ENCODE data around the gene IER2. TPM values are rescaled to one million over a fixed set of nuclear protein-coding genes. Genes with fewer than 3 reads are reported as not detected.

The IER2 gene
- polyA plus RNA-seq, 1 experiment = 18.2 TPM

DNA sequence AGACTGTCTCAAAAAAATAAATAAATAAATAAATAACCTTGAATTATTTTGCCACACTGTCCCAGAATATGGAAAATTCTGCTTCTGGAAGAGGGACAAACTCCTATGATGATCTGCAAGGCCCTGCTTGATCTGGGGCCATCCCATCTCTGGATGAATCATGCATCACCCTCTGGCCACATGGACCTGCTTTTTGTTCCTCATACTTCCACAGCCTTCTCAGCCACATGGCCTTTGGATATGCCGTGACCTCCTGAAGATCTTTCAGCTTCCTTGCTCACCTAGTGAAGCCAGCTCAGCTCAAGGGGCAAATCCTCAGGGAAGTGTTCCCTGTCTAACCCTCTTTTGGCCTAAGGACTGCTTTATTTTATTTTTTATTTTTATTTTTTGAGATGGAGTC lies 10.3 kb downstream of the IER2 start:
- CTCF ChIA-PET = interaction anchor here (1.2 kb wide), 1 partner anchor 117 kb away, joined by 3 read pairs; no protein-coding TSS in a partner anchor
- TF ChIP-seq, protein P1, sequence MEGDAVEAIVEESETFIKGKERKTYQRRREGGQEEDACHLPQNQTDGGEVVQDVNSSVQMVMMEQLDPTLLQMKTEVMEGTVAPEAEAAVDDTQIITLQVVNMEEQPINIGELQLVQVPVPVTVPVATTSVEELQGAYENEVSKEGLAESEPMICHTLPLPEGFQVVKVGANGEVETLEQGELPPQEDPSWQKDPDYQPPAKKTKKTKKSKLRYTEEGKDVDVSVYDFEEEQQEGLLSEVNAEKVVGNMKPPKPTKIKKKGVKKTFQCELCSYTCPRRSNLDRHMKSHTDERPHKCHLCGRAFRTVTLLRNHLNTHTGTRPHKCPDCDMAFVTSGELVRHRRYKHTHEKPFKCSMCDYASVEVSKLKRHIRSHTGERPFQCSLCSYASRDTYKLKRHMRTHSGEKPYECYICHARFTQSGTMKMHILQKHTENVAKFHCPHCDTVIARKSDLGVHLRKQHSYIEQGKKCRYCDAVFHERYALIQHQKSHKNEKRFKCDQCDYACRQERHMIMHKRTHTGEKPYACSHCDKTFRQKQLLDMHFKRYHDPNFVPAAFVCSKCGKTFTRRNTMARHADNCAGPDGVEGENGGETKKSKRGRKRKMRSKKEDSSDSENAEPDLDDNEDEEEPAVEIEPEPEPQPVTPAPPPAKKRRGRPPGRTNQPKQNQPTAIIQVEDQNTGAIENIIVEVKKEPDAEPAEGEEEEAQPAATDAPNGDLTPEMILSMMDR (IDR thresholded peaks at IDR 0.05; ENCODE audit: insufficient read depth, low read depth, low read length) = no peak
- POLR2A ChIA-PET = interaction anchor here (0.6 kb wide), 1 partner anchor 8 kb away, joined by 3 read pairs; no protein-coding TSS in a partner anchor
- no peak overlapping the region for H3K4me3 ChIP-seq (ENCODE audit: low read depth, low read length)
- no peaks in the 10 kb centered on the region for H3K27me3 ChIP-seq (ENCODE audit: control insufficient read depth, insufficient read depth, low read length)
- no peak for DNase-seq (ENCODE audit: low read depth)
- H3K36me3 ChIP-seq (ENCODE audit: control insufficient read depth, insufficient read depth, low read length) = no peaks in the 10 kb centered on the region

DNA sequence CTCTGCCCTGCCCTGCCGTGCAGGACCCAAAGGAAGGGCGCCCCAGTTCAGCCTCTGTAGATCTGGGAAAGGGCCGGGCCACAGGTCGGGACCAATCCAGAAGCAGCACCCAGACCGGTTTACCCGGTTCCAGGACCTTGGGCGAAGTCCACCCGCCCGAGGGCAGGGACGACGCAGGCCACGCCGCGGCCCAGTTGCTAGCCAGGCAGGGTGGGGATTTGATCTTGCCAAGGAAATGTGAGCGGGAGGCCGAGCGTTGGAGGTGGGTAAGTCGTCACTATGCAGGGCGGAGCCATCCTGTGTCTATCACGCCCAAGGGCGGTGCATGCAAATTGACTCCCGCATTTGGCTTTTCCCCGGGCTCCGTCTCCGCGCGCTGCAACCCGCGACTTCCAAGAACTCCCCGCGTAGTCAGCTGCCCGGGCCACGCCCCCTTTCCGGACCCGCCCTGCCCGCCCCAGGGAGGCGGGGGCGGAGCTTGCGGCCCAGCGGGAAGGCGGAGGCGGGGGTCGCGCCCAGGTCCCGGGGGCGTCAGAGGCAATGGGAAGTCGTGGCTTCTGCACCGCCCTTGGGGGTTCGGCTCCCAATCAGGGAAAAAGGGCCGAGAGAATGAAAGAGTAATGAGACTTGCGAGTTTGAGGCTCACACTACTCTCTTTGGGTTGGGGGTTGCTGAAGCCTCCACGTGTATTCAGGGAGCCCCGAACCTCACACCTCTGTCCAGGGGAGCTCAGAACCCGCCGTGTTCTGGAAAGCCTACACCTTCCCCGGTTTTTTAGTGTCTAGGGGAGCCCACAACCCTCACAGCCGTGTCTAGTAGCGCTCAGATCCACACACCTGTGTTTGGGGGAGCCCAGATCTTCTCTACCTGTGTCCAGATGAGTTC lies 12.8 kb downstream of the IER2 start:
- POLR2A ChIA-PET = no interaction called here
- CTCF ChIA-PET = interaction anchor here (0.7 to 2.1 kb wide), 9 partner anchors 8 to 1742 kb away, joined by 3 to 6 read pairs (median 3); no protein-coding TSS in a partner anchor

DNA sequence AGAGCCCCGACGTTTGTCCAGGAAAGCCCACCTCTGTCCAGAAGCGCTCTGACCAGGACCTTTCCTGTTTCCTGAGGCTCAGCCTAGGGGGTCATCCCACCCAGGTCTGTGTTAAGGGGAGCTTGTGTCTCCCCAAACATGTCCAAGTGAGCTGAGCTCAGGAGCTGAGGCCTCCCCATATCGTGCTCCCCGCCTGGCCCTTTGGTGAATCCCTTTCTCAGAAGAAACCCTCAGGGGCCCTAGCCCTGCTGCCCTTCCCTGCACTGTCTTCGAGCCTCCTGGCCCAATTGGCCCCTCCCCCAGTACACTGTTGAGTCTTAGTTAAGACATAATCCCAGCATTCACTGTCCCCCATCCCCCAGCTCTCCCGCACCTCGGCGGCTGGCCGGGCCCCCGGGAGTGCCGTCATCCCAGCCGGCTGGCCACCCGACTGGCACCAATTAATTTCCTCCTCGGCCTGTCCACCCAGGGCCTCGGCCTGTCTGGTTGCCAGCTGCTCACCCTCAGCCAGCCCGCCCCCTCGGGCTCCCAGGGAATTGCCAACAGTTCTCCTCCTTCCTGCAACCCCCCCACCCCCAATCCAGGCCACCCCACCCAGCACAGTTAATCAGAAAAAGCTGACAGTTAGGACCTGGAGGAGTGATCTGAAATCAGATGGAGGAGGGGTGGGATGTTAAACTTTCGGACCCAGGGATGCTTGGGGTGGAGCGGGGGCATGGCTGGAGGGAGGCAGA lies 13.6 kb downstream of the IER2 start:
- H3K27me3 ChIP-seq (ENCODE audit: control insufficient read depth, insufficient read depth, low read length) = no peaks in the 10 kb centered on the region
- ChIA-PET CTCF (interaction anchor here (0.6 to 2.1 kb wide), 5 partner anchors 9 to 198 kb away, joined by 3 to 6 read pairs (median 3); partner anchors contain the start of genes IER2 and STX10), POLR2A (interaction anchor here (0.6 to 0.9 kb wide), 2 partner anchors 9 to 10 kb away, joined by 3 to 5 read pairs; no protein-coding TSS in a partner anchor)
- H3K4me3 ChIP-seq (ENCODE audit: low read depth, low read length) = 0 out of 2 replicates have a peak overlapping the region, but pooled peaks have one; percentile 3
- DNase-seq (ENCODE audit: low read depth) = peak; percentile 59
- H3K36me3 ChIP-seq (ENCODE audit: control insufficient read depth, insufficient read depth, low read length) = no peaks in the 10 kb centered on the region
- TF ChIP-seq, protein P1 (IDR thresholded peaks at IDR 0.05; ENCODE audit: insufficient read depth, low read depth, low read length) = no peak

More for the DNA sequence above, 12.8 kb downstream of the IER2 start:
- TF ChIP-seq, protein P1 (IDR thresholded peaks at IDR 0.05; ENCODE audit: insufficient read depth, low read depth, low read length) = no peak
- Histone ChIP-seq H3K27me3 (ENCODE audit: control insufficient read depth, insufficient read depth, low read length) (no peaks in the 10 kb centered on the region), H3K36me3 (ENCODE audit: control insufficient read depth, insufficient read depth, low read length) (no peaks in the 10 kb centered on the region), H3K4me3 (ENCODE audit: low read depth, low read length) (peak overlapping the region; percentile 10; the same call in 1 of the 2 replicates)
- peak; percentile 93 for DNase-seq (ENCODE audit: low read depth)

DNA sequence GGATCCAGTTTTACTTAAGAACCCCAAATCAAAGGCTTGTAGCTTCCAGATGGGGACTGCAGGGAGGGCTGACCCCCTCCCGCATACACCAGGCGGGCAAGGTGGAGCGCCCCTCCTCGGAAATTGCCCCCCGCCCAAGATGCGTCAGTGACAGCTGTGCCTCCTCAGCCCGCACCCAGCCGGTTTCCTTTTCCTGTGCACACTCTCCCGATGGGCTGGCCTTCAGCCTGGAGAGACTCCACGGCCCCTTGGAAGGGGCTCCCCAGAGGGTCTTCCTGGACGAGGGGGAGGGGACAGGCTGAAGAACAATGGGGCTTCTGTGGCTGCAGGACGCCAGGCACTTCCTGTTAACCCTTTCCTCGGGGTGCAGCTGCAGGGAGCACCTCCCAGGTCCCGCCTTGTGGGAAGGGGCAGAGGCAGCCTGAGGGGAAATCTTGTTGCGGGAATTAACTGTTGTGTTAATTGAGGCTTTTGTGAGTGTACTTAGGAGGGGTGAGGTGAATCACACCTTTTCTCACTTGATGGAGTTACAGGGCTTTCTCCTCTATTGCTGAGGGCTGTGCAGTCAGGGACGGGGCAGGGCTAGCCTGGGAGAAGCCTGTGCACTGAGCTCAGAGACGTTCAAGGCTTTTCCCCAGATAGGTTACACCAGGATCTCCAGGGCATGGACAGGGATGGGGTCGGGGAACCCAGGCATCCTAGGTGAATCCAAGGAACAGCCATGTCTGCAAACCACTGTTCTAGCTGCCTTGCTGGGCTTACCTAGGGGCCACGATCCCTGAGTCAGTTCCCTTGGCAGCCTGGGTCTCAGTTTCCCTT lies 14.3 kb downstream of the IER2 start:
- ChIA-PET CTCF (interaction anchor here (0.6 to 2.1 kb wide), 6 partner anchors 9 to 199 kb away, joined by 3 to 6 read pairs (median 3); partner anchors contain the start of genes IER2 and STX10), POLR2A (interaction anchor here (0.6 to 0.9 kb wide), 2 partner anchors 9 to 10 kb away, joined by 3 to 5 read pairs; no protein-coding TSS in a partner anchor)
- TF ChIP-seq, protein P1 (IDR thresholded peaks at IDR 0.05; ENCODE audit: insufficient read depth, low read depth, low read length) = no peak
- Histone ChIP-seq H3K27me3 (ENCODE audit: control insufficient read depth, insufficient read depth, low read length) (no peaks in the 10 kb centered on the region), H3K4me3 (ENCODE audit: low read depth, low read length) (0 out of 2 replicates have a peak overlapping the region, but pooled peaks have one; percentile 3), H3K36me3 (ENCODE audit: control insufficient read depth, insufficient read depth, low read length) (no peaks in the 10 kb centered on the region)
- no peak for DNase-seq (ENCODE audit: low read depth)

All from BJ (cell line).